T-helper 1 cell treated with Interleukin-12 subunit alpha and Interleukin-12 subunit beta and Interleukin-4 antibody, amounts not matched to agents 30 μg/mL and 1 μg/mL, for 36 hours (primary cell): Measurements from ENCODE around the gene DNM3.
A peak's percentile ranks its signal among the peaks of the same experiment; 100 is the strongest.

Experiments
- H3K27ac Mint-ChIP-seq: one replicate; pipeline ENCODE4 v1.8.0; 2021; ENCODE audit warnings: mild to moderate bottlenecking, mixed read lengths
- H3K27me3 Mint-ChIP-seq: one replicate; pipeline ENCODE4 v1.8.0; 2021; ENCODE audit warnings: low read depth, mixed read lengths
- H3K36me3 Mint-ChIP-seq: one replicate; pipeline ENCODE4 v1.8.0; 2021; ENCODE audit warnings: low read depth, mixed read lengths
- H3K4me1 Mint-ChIP-seq: one replicate; pipeline ENCODE4 v1.8.0; 2021; ENCODE audit warnings: low read depth, mixed read lengths
- H3K4me3 Mint-ChIP-seq: one replicate; pipeline ENCODE4 v1.8.0; 2021; ENCODE audit warnings: mild to moderate bottlenecking, moderate library complexity, mixed read lengths
- H3K9me3 Mint-ChIP-seq: one replicate; pipeline ENCODE4 v1.8.0; 2021; ENCODE audit warnings: mixed read lengths

Gene DNM3

DNA sequence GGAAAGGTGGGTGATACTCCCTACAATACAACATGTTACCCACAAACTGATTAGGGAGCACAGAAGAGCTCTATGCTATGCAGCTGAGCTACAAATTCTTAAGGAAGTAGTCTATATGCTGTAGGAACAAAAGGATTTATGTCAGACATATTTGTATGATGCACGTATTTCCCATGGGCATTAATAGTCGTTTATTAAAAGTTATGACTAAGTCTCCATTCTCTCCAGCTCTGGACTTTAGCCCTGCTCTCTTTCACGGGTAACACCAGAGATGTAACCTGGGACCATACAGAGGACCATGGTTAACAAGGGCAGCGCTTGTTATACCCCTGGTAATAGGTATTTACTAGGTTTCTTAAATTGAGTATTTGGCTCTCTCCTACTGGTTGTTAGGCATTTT, 411.0 kb downstream of the DNM3 start:
- no peak overlapping the region for H3K27ac Mint-ChIP-seq
- H3K36me3 Mint-ChIP-seq, result peaks cover 2% of the 10 kb centered on the region
- peaks cover 20% of the 10 kb centered on the region for H3K4me1 Mint-ChIP-seq
- no peak overlapping the region for H3K4me3 Mint-ChIP-seq
- no peaks in the 10 kb centered on the region for H3K27me3 Mint-ChIP-seq
- H3K9me3 Mint-ChIP-seq, result peaks cover 18% of the 10 kb centered on the region

DNA sequence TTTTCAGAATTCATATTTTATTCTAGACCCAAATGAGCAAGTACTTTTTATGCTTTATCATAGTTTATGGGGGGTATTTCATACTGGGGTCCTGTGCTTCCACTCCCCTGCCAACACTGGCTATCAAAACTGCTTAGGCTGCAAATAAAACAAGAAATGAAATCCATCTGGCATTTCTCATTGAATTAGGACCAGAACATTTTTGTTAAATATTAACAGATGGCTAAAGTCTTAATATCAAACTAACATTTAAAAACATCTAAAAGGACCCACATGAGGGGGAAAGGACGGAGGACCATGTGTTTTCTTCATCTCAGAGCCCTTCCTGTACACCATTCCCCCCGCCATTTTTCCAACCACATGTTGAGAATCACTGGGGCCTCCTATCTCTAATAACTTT, 411.7 kb downstream of the DNM3 start:
- no peak overlapping the region for H3K4me3 Mint-ChIP-seq
- H3K27ac Mint-ChIP-seq, result no peak overlapping the region
- H3K27me3 Mint-ChIP-seq, result no peaks in the 10 kb centered on the region
- H3K9me3 Mint-ChIP-seq, result peaks cover 18% of the 10 kb centered on the region
- H3K4me1 Mint-ChIP-seq, result peaks cover 20% of the 10 kb centered on the region
- H3K36me3 Mint-ChIP-seq, result peaks cover 2% of the 10 kb centered on the region

- Mint-ChIP-seq H3K36me3 (peaks cover 5% of the 10 kb centered on the region), H3K4me1 (peaks cover 20% of the 10 kb centered on the region), H3K27ac (peak overlapping the region; percentile 42), H3K4me3 (peak overlapping the region; percentile 0), H3K27me3 (no peaks in the 10 kb centered on the region), H3K9me3 (peaks cover 20% of the 10 kb centered on the region)
These were observed 413.4 kb downstream of the DNM3 start for GRCh38 chr1:172254521-172255222.

DNA sequence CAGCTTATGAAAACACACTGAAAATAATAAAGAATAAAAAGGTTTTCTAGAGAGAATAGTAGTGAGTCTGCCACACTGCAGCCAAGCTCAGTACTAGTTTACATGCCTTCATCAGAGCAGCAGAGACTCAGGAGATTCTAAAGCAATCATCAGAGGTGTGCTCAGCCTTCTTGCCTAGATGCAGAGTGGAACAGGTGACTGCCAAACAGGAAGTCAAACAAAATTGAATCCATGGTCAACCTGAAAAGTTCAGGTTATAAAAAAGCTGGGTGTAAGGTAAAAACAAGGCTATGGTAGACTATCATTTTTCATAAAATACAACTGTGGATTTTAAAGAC, 413.9 kb downstream of the DNM3 start:
- peaks cover 20% of the 10 kb centered on the region for H3K4me1 Mint-ChIP-seq
- peaks cover 10% of the 10 kb centered on the region for H3K36me3 Mint-ChIP-seq
- H3K27ac Mint-ChIP-seq, result peak overlapping the region; percentile 42
- no peaks in the 10 kb centered on the region for H3K27me3 Mint-ChIP-seq
- peaks cover 24% of the 10 kb centered on the region for H3K9me3 Mint-ChIP-seq
- peak overlapping the region; percentile 0 for H3K4me3 Mint-ChIP-seq

- Mint-ChIP-seq H3K9me3 (peaks cover 25% of the 10 kb centered on the region), H3K27ac (no peak overlapping the region), H3K4me1 (peaks cover 14% of the 10 kb centered on the region)
These were observed 424.6 kb downstream of the DNM3 start for GRCh38 chr1:172265905-172266304.

GRCh38 chr1:172266528-172267174, 425.4 kb downstream of the DNM3 start:
- peaks cover 17% of the 10 kb centered on the region for H3K9me3 Mint-ChIP-seq
- no peaks in the 10 kb centered on the region for H3K27me3 Mint-ChIP-seq
- H3K4me3 Mint-ChIP-seq, result no peak overlapping the region
- peaks cover 18% of the 10 kb centered on the region for H3K4me1 Mint-ChIP-seq
- H3K27ac Mint-ChIP-seq, result no peak overlapping the region
- peaks cover 2% of the 10 kb centered on the region for H3K36me3 Mint-ChIP-seq

More at GRCh38 chr1:172265905-172266304, 424.6 kb downstream of the DNM3 start:
- no peaks in the 10 kb centered on the region for H3K27me3 Mint-ChIP-seq
- H3K36me3 Mint-ChIP-seq, result peaks cover 6% of the 10 kb centered on the region
- H3K4me3 Mint-ChIP-seq, result no peak overlapping the region

DNA sequence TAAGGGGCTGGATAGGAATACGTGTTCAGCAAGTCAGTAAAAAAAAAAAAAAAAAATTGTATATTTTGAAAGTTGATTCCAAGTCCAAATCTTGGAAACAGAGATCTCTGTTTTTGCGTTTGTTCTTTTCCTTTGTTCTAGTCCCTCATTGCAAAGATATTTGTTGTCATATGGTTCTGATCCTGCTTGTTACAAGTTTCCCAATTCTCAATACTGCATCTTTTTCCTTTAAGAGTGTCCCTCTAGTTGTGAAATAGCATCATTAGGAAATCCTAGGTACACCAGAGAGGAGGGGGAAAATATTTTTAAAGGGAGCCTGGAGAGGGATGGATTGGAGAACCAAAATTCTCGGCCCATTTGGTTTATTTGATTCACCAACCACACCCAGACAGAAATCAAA, 426.9 kb downstream of the DNM3 start:
- H3K4me1 Mint-ChIP-seq, result peaks cover 18% of the 10 kb centered on the region
- H3K4me3 Mint-ChIP-seq, result no peak overlapping the region
- peaks cover 2% of the 10 kb centered on the region for H3K9me3 Mint-ChIP-seq
- no peak overlapping the region for H3K27ac Mint-ChIP-seq
- H3K36me3 Mint-ChIP-seq, result peaks cover 2% of the 10 kb centered on the region
- no peaks in the 10 kb centered on the region for H3K27me3 Mint-ChIP-seq

DNA sequence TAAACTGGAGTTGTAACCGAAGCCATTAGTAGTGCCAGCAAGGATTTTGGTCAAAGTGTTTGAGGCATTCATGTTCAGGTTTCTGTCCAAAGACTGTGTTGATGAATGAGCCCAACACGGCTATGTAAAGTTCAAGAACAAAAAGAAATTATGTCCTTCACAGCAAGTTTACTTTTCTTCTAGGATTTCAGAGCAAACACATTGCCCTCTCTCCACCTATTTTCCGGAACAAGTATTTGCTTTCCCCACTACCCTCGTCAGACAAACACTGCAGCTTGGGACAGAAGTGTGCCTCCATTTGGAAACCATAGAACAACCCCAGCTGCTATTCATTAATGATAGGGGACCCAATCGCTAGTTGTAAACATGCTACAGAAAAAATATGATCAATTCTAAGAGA, 427.8 kb downstream of the DNM3 start:
- no peak overlapping the region for H3K4me3 Mint-ChIP-seq
- H3K4me1 Mint-ChIP-seq, result peaks cover 26% of the 10 kb centered on the region
- H3K9me3 Mint-ChIP-seq, result no peaks in the 10 kb centered on the region
- peak overlapping the region; percentile 57 for H3K27ac Mint-ChIP-seq
- H3K27me3 Mint-ChIP-seq, result no peaks in the 10 kb centered on the region
- H3K36me3 Mint-ChIP-seq, result no peaks in the 10 kb centered on the region

GRCh38 chr1:172269644-172270043, 428.3 kb downstream of the DNM3 start:
- H3K27me3 Mint-ChIP-seq, result no peaks in the 10 kb centered on the region
- peaks cover 30% of the 10 kb centered on the region for H3K4me1 Mint-ChIP-seq
- no peaks in the 10 kb centered on the region for H3K36me3 Mint-ChIP-seq
- H3K4me3 Mint-ChIP-seq, result no peak overlapping the region
- H3K27ac Mint-ChIP-seq, result peak overlapping the region; percentile 57
- H3K9me3 Mint-ChIP-seq, result no peaks in the 10 kb centered on the region

- H3K36me3 Mint-ChIP-seq, result peaks cover 1% of the 10 kb centered on the region
- H3K27ac Mint-ChIP-seq, result peak overlapping the region; percentile 84
- peaks cover 34% of the 10 kb centered on the region for H3K4me1 Mint-ChIP-seq
- no peaks in the 10 kb centered on the region for H3K9me3 Mint-ChIP-seq
- H3K27me3 Mint-ChIP-seq, result no peaks in the 10 kb centered on the region
- peak overlapping the region; percentile 54 for H3K4me3 Mint-ChIP-seq
These were observed 429.3 kb downstream of the DNM3 start for GRCh38 chr1:172270605-172271004.

GRCh38 chr1:172272087-172272486, 430.8 kb downstream of the DNM3 start:
- Mint-ChIP-seq H3K27me3 (no peaks in the 10 kb centered on the region), H3K36me3 (peaks cover 1% of the 10 kb centered on the region), H3K4me1 (peaks cover 32% of the 10 kb centered on the region), H3K9me3 (no peaks in the 10 kb centered on the region), H3K27ac (no peak overlapping the region), H3K4me3 (no peak overlapping the region)

DNA sequence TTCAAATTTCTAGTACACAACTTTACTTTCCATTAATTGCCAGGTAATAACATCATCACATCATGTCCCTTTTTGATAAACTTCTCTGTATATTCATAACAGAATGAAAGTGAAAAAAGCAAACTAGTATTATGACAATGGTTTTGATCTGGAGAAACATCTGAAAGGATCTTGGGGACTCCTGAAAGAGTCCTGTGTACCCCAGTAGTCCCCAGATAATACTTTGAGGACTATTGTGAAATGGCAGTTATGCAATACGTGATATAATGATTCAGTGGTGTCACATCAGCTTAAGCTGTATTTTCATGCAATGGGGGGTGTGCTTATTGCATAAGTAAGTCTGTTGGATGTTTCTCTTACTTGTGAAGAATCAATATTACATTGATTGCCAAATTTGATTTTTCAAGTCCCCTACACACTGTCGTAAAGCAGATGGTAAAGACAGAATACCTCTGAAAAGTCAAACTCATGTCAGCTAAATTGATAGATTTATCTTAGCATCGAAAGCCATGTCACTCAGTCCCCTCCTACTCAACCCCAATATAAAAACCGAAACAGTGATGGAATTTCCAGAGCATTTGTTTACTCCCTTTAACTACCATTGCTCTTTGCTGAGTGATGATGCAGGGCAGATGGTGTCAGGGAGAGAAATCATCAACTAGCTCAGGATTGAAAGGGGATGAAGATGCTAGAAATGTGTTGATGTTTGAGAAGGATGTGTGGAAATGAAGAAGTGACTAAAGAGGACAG, 432.5 kb downstream of the DNM3 start:
- Mint-ChIP-seq H3K9me3 (no peaks in the 10 kb centered on the region), H3K4me3 (peak overlapping the region; percentile 32), H3K27ac (peak overlapping the region; percentile 82), H3K36me3 (peaks cover 1% of the 10 kb centered on the region), H3K4me1 (peaks cover 32% of the 10 kb centered on the region), H3K27me3 (no peaks in the 10 kb centered on the region)

GRCh38 chr1:172275478-172275877, 434.2 kb downstream of the DNM3 start:
- no peaks in the 10 kb centered on the region for H3K27me3 Mint-ChIP-seq

DNA sequence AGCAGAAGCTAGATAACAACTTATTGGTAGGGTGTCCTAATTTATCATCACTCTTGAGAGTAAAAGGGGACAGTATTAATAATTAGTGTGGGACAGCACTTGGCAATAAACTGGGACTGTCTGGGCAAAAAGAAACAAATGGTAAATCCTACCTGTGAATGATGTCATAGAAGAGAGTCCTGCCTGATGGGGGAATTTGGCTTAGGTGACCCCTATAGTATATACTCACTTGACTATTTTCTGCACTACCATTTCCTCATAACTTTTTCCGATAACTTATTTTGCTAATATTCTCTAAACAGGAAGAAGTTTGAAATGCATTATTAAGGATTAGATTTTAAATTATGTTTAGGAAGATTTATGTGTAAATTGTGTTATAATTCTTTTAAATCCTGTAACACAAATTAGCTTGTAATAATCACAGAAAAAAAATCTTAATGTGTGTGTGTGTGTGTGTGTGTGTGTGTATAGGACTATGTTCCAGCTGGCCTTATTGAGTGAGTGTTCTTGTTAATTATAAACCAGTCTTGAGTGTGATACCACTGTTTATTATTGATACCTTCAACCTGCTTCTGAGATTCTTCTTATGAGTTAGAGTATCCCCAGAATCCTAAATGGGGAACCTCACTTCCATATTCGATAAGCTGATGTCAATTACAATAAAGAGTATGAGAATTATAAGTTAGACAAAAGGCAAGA, 435.0 kb downstream of the DNM3 start:
- peaks cover 1% of the 10 kb centered on the region for H3K36me3 Mint-ChIP-seq

More at GRCh38 chr1:172275478-172275877, 434.2 kb downstream of the DNM3 start:
- no peak overlapping the region for H3K4me3 Mint-ChIP-seq
- H3K9me3 Mint-ChIP-seq, result no peaks in the 10 kb centered on the region
- H3K4me1 Mint-ChIP-seq, result peaks cover 23% of the 10 kb centered on the region
- no peak overlapping the region for H3K27ac Mint-ChIP-seq
- peaks cover 1% of the 10 kb centered on the region for H3K36me3 Mint-ChIP-seq

More for the DNA sequence above, 435.0 kb downstream of the DNM3 start:
- Mint-ChIP-seq H3K4me1 (peaks cover 19% of the 10 kb centered on the region), H3K4me3 (no peak overlapping the region), H3K9me3 (no peaks in the 10 kb centered on the region), H3K27me3 (no peaks in the 10 kb centered on the region), H3K27ac (no peak overlapping the region)
